ENCODE results near the gene PIK3C2G. TPM values are rescaled to one million over a fixed set of nuclear protein-coding genes. Genes with fewer than 3 reads are reported as not detected.

Gene PIK3C2G
- total and polyA plus RNA-seq, 2 experiments from 2014 or later = not detected

DNA sequence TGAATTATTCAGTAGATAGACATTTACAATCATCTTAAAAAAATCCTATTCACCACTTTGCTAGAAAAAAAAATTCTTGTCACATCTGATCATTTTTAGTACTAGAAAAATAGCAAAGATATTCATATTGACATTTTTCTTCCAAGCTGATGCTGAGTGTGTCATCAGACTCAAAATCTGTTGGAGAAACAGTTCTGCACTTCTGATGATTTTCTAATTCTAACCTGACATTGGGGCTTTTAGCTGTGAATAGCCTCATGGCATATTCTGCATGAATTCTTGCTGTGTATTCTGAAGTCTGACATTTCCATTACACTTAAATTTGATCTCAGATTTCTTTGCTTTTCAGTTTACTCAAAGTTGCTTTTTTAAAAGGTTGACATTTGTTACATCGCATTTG lies 150.1 kb downstream of the PIK3C2G start:
- TF ChIP-seq EZH2phosphoT487 (IDR thresholded peaks at IDR 0.05; ENCODE audit: insufficient read depth, low read depth) = no peak
- TF ChIP-seq EZH2 (IDR thresholded peaks at IDR 0.05; ENCODE audit: insufficient read depth, poor library complexity, severe bottlenecking) = no peak
- Histone ChIP-seq H3K9me3 (ENCODE audit: low read depth) (no peaks in the 10 kb centered on the region), H2AFZ (no peak overlapping the region; the same call in 1 of the 2 replicates), H3K9me2 (ENCODE audit: insufficient read depth) (no peaks in the 10 kb centered on the region; the same call in 1 of the 2 replicates), H3K79me2 (ENCODE audit: insufficient read depth) (no peaks in the 10 kb centered on the region), H3K4me3 (no peak overlapping the region), H3K9ac (no peak overlapping the region), H3K36me3 (ENCODE audit: low read depth) (no peaks in the 10 kb centered on the region), H3K4me1 (ENCODE audit: insufficient read depth) (no peaks in the 10 kb centered on the region), H3K27ac (no peak overlapping the region), H3K27me3 (replicated peaks; ENCODE audit: insufficient read depth) (no peaks in the 10 kb centered on the region), H3K4me2 (ENCODE audit: unreplicated experiment) (no peak overlapping the region), H3F3A (ENCODE audit: insufficient read depth) (no peaks in the 10 kb centered on the region), H4K20me1 (ENCODE audit: insufficient read depth) (no peaks in the 10 kb centered on the region)
- DNase-seq = no peak
- in situ Hi-C loops (cut with MboI) = no loop called here
- 95 to 100% methylated on average over 1 of the region's 1 CpG for WGBS, 2 experiments (ENCODE audit: low coverage in 1 of 2, low lambda C conversion rate in 2 of 2, missing lambda C conversion rate in 2 of 2)

- WGBS, 2 experiments (ENCODE audit: low coverage in 1 of 2, low lambda C conversion rate in 2 of 2, missing lambda C conversion rate in 2 of 2) = 93 to 98% methylated on average over 2 of the region's 2 CpGs
- Histone ChIP-seq H3K9me2 (ENCODE audit: insufficient read depth) (no peaks in the 10 kb centered on the region; the same call in 1 of the 2 replicates), H3K4me2 (ENCODE audit: unreplicated experiment) (no peak overlapping the region), H2AFZ (no peak overlapping the region), H3K27me3 (replicated peaks; ENCODE audit: insufficient read depth) (no peaks in the 10 kb centered on the region), H3K79me2 (ENCODE audit: insufficient read depth) (no peaks in the 10 kb centered on the region), H3K27ac (no peak overlapping the region), H3K9ac (no peak overlapping the region), H3K9me3 (ENCODE audit: low read depth) (no peaks in the 10 kb centered on the region), H3F3A (ENCODE audit: insufficient read depth) (no peaks in the 10 kb centered on the region), H3K4me3 (no peak overlapping the region), H4K20me1 (ENCODE audit: insufficient read depth) (no peaks in the 10 kb centered on the region), H3K36me3 (ENCODE audit: low read depth) (no peaks in the 10 kb centered on the region), H3K4me1 (ENCODE audit: insufficient read depth) (no peaks in the 10 kb centered on the region)
- no peak for DNase-seq
- in situ Hi-C loops (cut with MboI) = no loop called here
- TF ChIP-seq EZH2phosphoT487 (IDR thresholded peaks at IDR 0.05; ENCODE audit: insufficient read depth, low read depth) (no peak), EZH2 (IDR thresholded peaks at IDR 0.05; ENCODE audit: insufficient read depth, poor library complexity, severe bottlenecking) (no peak)
Observed at GRCh38 chr12:18414671-18415070, 153.4 kb downstream of the PIK3C2G start.

GRCh38 chr12:18415227-18415626 lies 153.9 kb downstream of the PIK3C2G start:
- no peaks in the 10 kb centered on the region for H3K36me3 ChIP-seq (ENCODE audit: low read depth)
- no peaks in the 10 kb centered on the region; the same call in 1 of the 2 replicates for H3K9me2 ChIP-seq (ENCODE audit: insufficient read depth)
- no peaks in the 10 kb centered on the region for H4K20me1 ChIP-seq (ENCODE audit: insufficient read depth)
- 62 to 70% methylated on average over 4 of the region's 4 CpGs for WGBS, 2 experiments (ENCODE audit: low coverage in 1 of 2, low lambda C conversion rate in 2 of 2, missing lambda C conversion rate in 2 of 2)
- H3K4me2 ChIP-seq (ENCODE audit: unreplicated experiment) = no peak overlapping the region
- no peak overlapping the region for H3K4me3 ChIP-seq
- TF ChIP-seq EZH2 (IDR thresholded peaks at IDR 0.05; ENCODE audit: insufficient read depth, poor library complexity, severe bottlenecking) = no peak
- no peak for TF ChIP-seq EZH2phosphoT487 (IDR thresholded peaks at IDR 0.05; ENCODE audit: insufficient read depth, low read depth)
- no peaks in the 10 kb centered on the region for H3K79me2 ChIP-seq (ENCODE audit: insufficient read depth)
- H3K9ac ChIP-seq = no peak overlapping the region
- H3K9me3 ChIP-seq (ENCODE audit: low read depth) = no peaks in the 10 kb centered on the region
- H2AFZ ChIP-seq = no peak overlapping the region
- in situ Hi-C loops (cut with MboI) = no loop called here
- H3K4me1 ChIP-seq (ENCODE audit: insufficient read depth) = no peaks in the 10 kb centered on the region
- no peak overlapping the region for H3K27ac ChIP-seq
- no peaks in the 10 kb centered on the region for H3K27me3 ChIP-seq (replicated peaks; ENCODE audit: insufficient read depth)
- H3F3A ChIP-seq (ENCODE audit: insufficient read depth) = no peaks in the 10 kb centered on the region
- no peak for DNase-seq

DNA sequence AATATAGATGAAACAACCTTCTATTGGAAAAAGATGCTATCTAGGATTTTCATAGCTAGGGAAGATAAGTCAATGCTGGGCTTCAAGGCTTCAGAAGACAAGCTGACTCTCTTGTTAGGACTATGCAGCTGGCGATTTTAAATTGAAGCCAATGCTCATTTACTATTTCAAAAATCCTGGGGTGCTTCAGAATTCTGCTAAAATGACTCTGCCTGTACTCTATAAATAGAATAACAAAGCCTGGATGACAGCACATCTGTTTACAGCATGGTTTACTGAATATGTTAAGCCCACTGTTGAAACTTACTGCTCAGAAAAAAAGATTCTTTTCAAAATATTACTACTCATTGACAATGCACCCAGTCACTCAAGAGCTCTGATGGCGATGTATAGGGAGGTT lies 155.1 kb downstream of the PIK3C2G start:
- H3K9me3 ChIP-seq (ENCODE audit: low read depth) = no peaks in the 10 kb centered on the region
- H3K9me2 ChIP-seq (ENCODE audit: insufficient read depth) = no peaks in the 10 kb centered on the region; the same call in 1 of the 2 replicates
- H3K4me1 ChIP-seq (ENCODE audit: insufficient read depth) = no peaks in the 10 kb centered on the region
- no peaks in the 10 kb centered on the region for H3K79me2 ChIP-seq (ENCODE audit: insufficient read depth)
- no peaks in the 10 kb centered on the region for H3F3A ChIP-seq (ENCODE audit: insufficient read depth)
- no peak overlapping the region for H3K4me2 ChIP-seq (ENCODE audit: unreplicated experiment)
- TF ChIP-seq EZH2 (IDR thresholded peaks at IDR 0.05; ENCODE audit: insufficient read depth, poor library complexity, severe bottlenecking) = no peak
- no peak for TF ChIP-seq EZH2phosphoT487 (IDR thresholded peaks at IDR 0.05; ENCODE audit: insufficient read depth, low read depth)
- no peaks in the 10 kb centered on the region for H4K20me1 ChIP-seq (ENCODE audit: insufficient read depth)
- in situ Hi-C loops (cut with MboI) = no loop called here
- H3K36me3 ChIP-seq (ENCODE audit: low read depth) = no peaks in the 10 kb centered on the region
- no peak overlapping the region for H3K4me3 ChIP-seq
- DNase-seq = no peak
- H3K27ac ChIP-seq = no peak overlapping the region
- H2AFZ ChIP-seq = no peak overlapping the region
- H3K27me3 ChIP-seq (replicated peaks; ENCODE audit: insufficient read depth) = no peaks in the 10 kb centered on the region
- 36 to 63% methylated on average over 2 of the region's 2 CpGs for WGBS, 2 experiments (ENCODE audit: low coverage in 1 of 2, low lambda C conversion rate in 2 of 2, missing lambda C conversion rate in 2 of 2)
- H3K9ac ChIP-seq = no peak overlapping the region

GRCh38 chr12:18419311-18419710 lies 158.0 kb downstream of the PIK3C2G start:
- in situ Hi-C loops (cut with MboI) = no loop called here
- no peaks in the 10 kb centered on the region for H3K79me2 ChIP-seq (ENCODE audit: insufficient read depth)
- H2AFZ ChIP-seq = no peak overlapping the region
- H3K36me3 ChIP-seq (ENCODE audit: low read depth) = no peaks in the 10 kb centered on the region
- TF ChIP-seq EZH2 (IDR thresholded peaks at IDR 0.05; ENCODE audit: insufficient read depth, poor library complexity, severe bottlenecking) (no peak), EZH2phosphoT487 (IDR thresholded peaks at IDR 0.05; ENCODE audit: insufficient read depth, low read depth) (no peak)
- no peak overlapping the region for H3K4me3 ChIP-seq
- DNase-seq = no peak
- H3K9me2 ChIP-seq (ENCODE audit: insufficient read depth) = no peaks in the 10 kb centered on the region
- no peak overlapping the region for H3K27ac ChIP-seq
- H3K9me3 ChIP-seq (ENCODE audit: low read depth) = no peaks in the 10 kb centered on the region
- H3K4me2 ChIP-seq (ENCODE audit: unreplicated experiment) = no peak overlapping the region
- no peaks in the 10 kb centered on the region for H4K20me1 ChIP-seq (ENCODE audit: insufficient read depth)
- H3K9ac ChIP-seq = no peak overlapping the region
- H3F3A ChIP-seq (ENCODE audit: insufficient read depth) = peaks cover 19% of the 10 kb centered on the region
- no peaks in the 10 kb centered on the region for H3K27me3 ChIP-seq (replicated peaks; ENCODE audit: insufficient read depth)
- peaks cover 22% of the 10 kb centered on the region for H3K4me1 ChIP-seq (ENCODE audit: insufficient read depth)
- WGBS, 2 experiments (ENCODE audit: low coverage in 1 of 2, low lambda C conversion rate in 2 of 2, missing lambda C conversion rate in 2 of 2) = 74 to 75% methylated on average over 4 of the region's 4 CpGs
